ENCODE data around the gene DCAF6. TPM values are rescaled to one million over a fixed set of nuclear protein-coding genes. Genes with fewer than 3 reads are reported as not detected.

Gene DCAF6
- polyA plus RNA-seq, 2 donors: 17.7 to 18.0 TPM

GRCh38 chr1:168091063-168091462, 154.6 kb downstream of the DCAF6 start:
- H3K36me3 ChIP-seq (ENCODE audit: control insufficient read depth in 2 of 2, insufficient read depth in 2 of 2, low read length in 1 of 2): no peaks in the 10 kb centered on the region
- peaks cover 0 to 1% of the 10 kb centered on the region in 2 donors for H3K4me1 ChIP-seq (ENCODE audit: control insufficient read depth in 2 of 2, insufficient read depth in 2 of 2, low read length in 1 of 2)
- no peak overlapping the region for H3K4me3 ChIP-seq (ENCODE audit: low read depth in 1 of 2, low read length in 2 of 2)
- no peak overlapping the region for H3K27ac ChIP-seq (ENCODE audit: low read depth in 2 of 2, low read length in 1 of 2)
- H3K27me3 ChIP-seq (ENCODE audit: control insufficient read depth in 1 of 2, insufficient read depth in 2 of 2, low read length in 2 of 2): no peaks in the 10 kb centered on the region
- no peaks in the 10 kb centered on the region for H3K9me3 ChIP-seq (ENCODE audit: control insufficient read depth in 2 of 2, insufficient read depth in 1 of 2, low read depth in 1 of 2, low read length in 1 of 2)
- WGBS, 2 donors: 93 to 95% methylated on average over 9 of the region's 9 CpGs

- Histone ChIP-seq H3K27ac (ENCODE audit: low read depth in 2 of 2, low read length in 1 of 2) (no peak overlapping the region), H3K4me1 (ENCODE audit: control insufficient read depth in 2 of 2, insufficient read depth in 2 of 2, low read length in 1 of 2) (peaks cover 0 to 1% of the 10 kb centered on the region in 2 donors), H3K27me3 (ENCODE audit: control insufficient read depth in 1 of 2, insufficient read depth in 2 of 2, low read length in 2 of 2) (no peaks in the 10 kb centered on the region), H3K4me3 (ENCODE audit: low read depth in 1 of 2, low read length in 2 of 2) (no peak overlapping the region), H3K36me3 (ENCODE audit: control insufficient read depth in 2 of 2, insufficient read depth in 2 of 2, low read length in 1 of 2) (peaks cover 0 to 4% of the 10 kb centered on the region in 2 donors), H3K9me3 (ENCODE audit: control insufficient read depth in 2 of 2, insufficient read depth in 1 of 2, low read depth in 1 of 2, low read length in 1 of 2) (no peaks in the 10 kb centered on the region)
- 77 to 79% methylated on average over 8 of the region's 8 CpGs for WGBS, 2 donors
These were observed 155.5 kb downstream of the DCAF6 start for GRCh38 chr1:168091720-168092550.

GRCh38 chr1:168092566-168093355, 156.3 kb downstream of the DCAF6 start:
- 84 to 86% methylated on average over 16 of the region's 16 CpGs for WGBS, 2 donors
- Histone ChIP-seq H3K9me3 (ENCODE audit: control insufficient read depth in 2 of 2, insufficient read depth in 1 of 2, low read depth in 1 of 2, low read length in 1 of 2) (no peaks in the 10 kb centered on the region), H3K27ac (ENCODE audit: low read depth in 2 of 2, low read length in 1 of 2) (no peak overlapping the region), H3K27me3 (ENCODE audit: control insufficient read depth in 1 of 2, insufficient read depth in 2 of 2, low read length in 2 of 2) (no peaks in the 10 kb centered on the region), H3K36me3 (ENCODE audit: control insufficient read depth in 2 of 2, insufficient read depth in 2 of 2, low read length in 1 of 2) (peaks cover 0 to 5% of the 10 kb centered on the region in 2 donors), H3K4me3 (ENCODE audit: low read depth in 1 of 2, low read length in 2 of 2) (no peak overlapping the region), H3K4me1 (ENCODE audit: control insufficient read depth in 2 of 2, insufficient read depth in 2 of 2, low read length in 1 of 2) (peaks cover 0 to 1% of the 10 kb centered on the region in 2 donors)

GRCh38 chr1:168093616-168094015, 157.1 kb downstream of the DCAF6 start:
- Histone ChIP-seq H3K27me3 (ENCODE audit: control insufficient read depth in 1 of 2, insufficient read depth in 2 of 2, low read length in 2 of 2) (no peaks in the 10 kb centered on the region), H3K9me3 (ENCODE audit: control insufficient read depth in 2 of 2, insufficient read depth in 1 of 2, low read depth in 1 of 2, low read length in 1 of 2) (no peaks in the 10 kb centered on the region), H3K4me3 (ENCODE audit: low read depth in 1 of 2, low read length in 2 of 2) (no peak overlapping the region), H3K27ac (ENCODE audit: low read depth in 2 of 2, low read length in 1 of 2) (no peak overlapping the region), H3K4me1 (ENCODE audit: control insufficient read depth in 2 of 2, insufficient read depth in 2 of 2, low read length in 1 of 2) (peaks cover 0 to 5% of the 10 kb centered on the region in 2 donors), H3K36me3 (ENCODE audit: control insufficient read depth in 2 of 2, insufficient read depth in 2 of 2, low read length in 1 of 2) (peaks cover 0 to 6% of the 10 kb centered on the region in 2 donors)
- 93 to 95% methylated on average over 4 of the region's 4 CpGs for WGBS, 2 donors

- Histone ChIP-seq H3K4me1 (ENCODE audit: control insufficient read depth in 2 of 2, insufficient read depth in 2 of 2, low read length in 1 of 2) (peaks cover 0 to 4% of the 10 kb centered on the region in 2 donors), H3K36me3 (ENCODE audit: control insufficient read depth in 2 of 2, insufficient read depth in 2 of 2, low read length in 1 of 2) (peaks cover 0 to 6% of the 10 kb centered on the region in 2 donors), H3K4me3 (ENCODE audit: low read depth in 1 of 2, low read length in 2 of 2) (no peak overlapping the region), H3K27me3 (ENCODE audit: control insufficient read depth in 1 of 2, insufficient read depth in 2 of 2, low read length in 2 of 2) (no peaks in the 10 kb centered on the region), H3K27ac (ENCODE audit: low read depth in 2 of 2, low read length in 1 of 2) (no peak overlapping the region), H3K9me3 (ENCODE audit: control insufficient read depth in 2 of 2, insufficient read depth in 1 of 2, low read depth in 1 of 2, low read length in 1 of 2) (no peaks in the 10 kb centered on the region)
- 95 to 97% methylated on average over 6 of the region's 6 CpGs for WGBS, 2 donors
These were observed 159.0 kb downstream of the DCAF6 start for GRCh38 chr1:168095476-168095875.

GRCh38 chr1:168096296-168097165, 160.0 kb downstream of the DCAF6 start:
- 93 to 95% methylated on average over 27 of the region's 27 CpGs for WGBS, 2 donors
- H3K9me3 ChIP-seq (ENCODE audit: control insufficient read depth in 2 of 2, insufficient read depth in 1 of 2, low read depth in 1 of 2, low read length in 1 of 2): no peaks in the 10 kb centered on the region
- peaks cover 0 to 6% of the 10 kb centered on the region in 2 donors for H3K36me3 ChIP-seq (ENCODE audit: control insufficient read depth in 2 of 2, insufficient read depth in 2 of 2, low read length in 1 of 2)
- no peaks in the 10 kb centered on the region for H3K27me3 ChIP-seq (ENCODE audit: control insufficient read depth in 1 of 2, insufficient read depth in 2 of 2, low read length in 2 of 2)
- H3K4me1 ChIP-seq (ENCODE audit: control insufficient read depth in 2 of 2, insufficient read depth in 2 of 2, low read length in 1 of 2): peaks cover 0 to 4% of the 10 kb centered on the region in 2 donors
- H3K4me3 ChIP-seq (ENCODE audit: low read depth in 1 of 2, low read length in 2 of 2): no peak overlapping the region
- H3K27ac ChIP-seq (ENCODE audit: low read depth in 2 of 2, low read length in 1 of 2): no peak overlapping the region

GRCh38 chr1:168097921-168098528, 161.5 kb downstream of the DCAF6 start:
- Histone ChIP-seq H3K27ac (ENCODE audit: low read depth in 2 of 2, low read length in 1 of 2) (no peak overlapping the region), H3K4me3 (ENCODE audit: low read depth in 1 of 2, low read length in 2 of 2) (no peak overlapping the region), H3K4me1 (ENCODE audit: control insufficient read depth in 2 of 2, insufficient read depth in 2 of 2, low read length in 1 of 2) (peaks cover 0 to 4% of the 10 kb centered on the region in 2 donors), H3K9me3 (ENCODE audit: control insufficient read depth in 2 of 2, insufficient read depth in 1 of 2, low read depth in 1 of 2, low read length in 1 of 2) (no peaks in the 10 kb centered on the region), H3K36me3 (ENCODE audit: control insufficient read depth in 2 of 2, insufficient read depth in 2 of 2, low read length in 1 of 2) (peaks cover 0 to 11% of the 10 kb centered on the region in 2 donors), H3K27me3 (ENCODE audit: control insufficient read depth in 1 of 2, insufficient read depth in 2 of 2, low read length in 2 of 2) (no peaks in the 10 kb centered on the region)
- WGBS, 2 donors: 88 to 90% methylated on average over 12 of the region's 12 CpGs

GRCh38 chr1:168098534-168099320, 162.2 kb downstream of the DCAF6 start:
- peaks cover 0 to 11% of the 10 kb centered on the region in 2 donors for H3K36me3 ChIP-seq (ENCODE audit: control insufficient read depth in 2 of 2, insufficient read depth in 2 of 2, low read length in 1 of 2)
- H3K27me3 ChIP-seq (ENCODE audit: control insufficient read depth in 1 of 2, insufficient read depth in 2 of 2, low read length in 2 of 2): no peaks in the 10 kb centered on the region
- no peak overlapping the region for H3K4me3 ChIP-seq (ENCODE audit: low read depth in 1 of 2, low read length in 2 of 2)
- peaks cover 0 to 4% of the 10 kb centered on the region in 2 donors for H3K4me1 ChIP-seq (ENCODE audit: control insufficient read depth in 2 of 2, insufficient read depth in 2 of 2, low read length in 1 of 2)
- H3K9me3 ChIP-seq (ENCODE audit: control insufficient read depth in 2 of 2, insufficient read depth in 1 of 2, low read depth in 1 of 2, low read length in 1 of 2): no peaks in the 10 kb centered on the region
- H3K27ac ChIP-seq (ENCODE audit: low read depth in 2 of 2, low read length in 1 of 2): no peak overlapping the region
- WGBS, 2 donors: 91 to 92% methylated on average over 15 of the region's 15 CpGs
